GM21717 (cell line): Measurements from ENCODE around the gene MSTO1.
A peak's percentile ranks its signal among the peaks of the same experiment; 100 is the strongest.
"Not testable (repeated sequence)": the region's sequence is repeated elsewhere in the genome, so short reads cannot be mapped to it uniquely, and the experiment has no call there.

ENCODE experiments used
- ATAC-seq: cut with Tn5 transposase; IDR thresholded peaks from one replicate; pipeline ENCODE4 v1.9.1; 2021; ENCODE audit warnings: mild to moderate bottlenecking, moderate library complexity; ENCODE audit not compliant: unreplicated experiment

MSTO1 gene

DNA sequence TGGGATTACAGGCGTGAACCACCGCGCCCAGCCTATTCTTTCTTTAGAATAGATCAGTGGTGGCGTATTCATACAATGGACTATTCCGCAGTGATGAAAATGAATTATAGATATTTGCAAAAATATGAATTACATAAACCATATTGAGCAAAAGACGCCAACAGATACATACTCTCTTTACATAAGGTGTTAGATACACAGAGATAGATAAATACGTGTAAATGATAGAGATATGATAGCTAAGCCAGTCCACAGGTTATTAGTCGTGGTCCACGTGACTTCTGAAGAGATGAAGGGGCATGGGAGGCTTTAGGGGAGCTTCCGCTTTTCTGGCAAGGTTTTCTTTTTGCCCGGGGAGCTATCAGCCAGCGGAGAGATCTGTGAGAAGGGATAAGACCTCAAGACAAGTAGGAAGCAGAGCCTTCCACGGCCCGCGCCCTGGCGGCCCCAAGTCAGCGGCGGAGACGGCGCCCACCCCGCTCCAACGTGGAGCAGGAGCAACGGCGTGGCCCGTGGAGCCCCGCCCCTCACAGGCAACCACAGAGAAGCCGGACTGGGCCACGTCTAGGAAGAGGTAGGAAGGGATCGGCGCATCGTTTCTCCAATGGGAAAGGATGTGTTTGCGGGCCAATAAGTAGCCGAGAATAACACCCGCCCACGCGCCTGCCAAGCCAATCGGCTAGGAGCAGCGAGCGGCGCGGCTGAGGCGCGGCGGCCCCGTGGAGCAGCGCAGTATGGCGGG, at the start of gene MSTO1:
Gene MSTO1 (plus strand): TSS at position 704 of the 742 bp plus-strand sequence. CDS start 31 bp downstream, at position 735.
- ATAC-seq: peak; percentile 84

DNA sequence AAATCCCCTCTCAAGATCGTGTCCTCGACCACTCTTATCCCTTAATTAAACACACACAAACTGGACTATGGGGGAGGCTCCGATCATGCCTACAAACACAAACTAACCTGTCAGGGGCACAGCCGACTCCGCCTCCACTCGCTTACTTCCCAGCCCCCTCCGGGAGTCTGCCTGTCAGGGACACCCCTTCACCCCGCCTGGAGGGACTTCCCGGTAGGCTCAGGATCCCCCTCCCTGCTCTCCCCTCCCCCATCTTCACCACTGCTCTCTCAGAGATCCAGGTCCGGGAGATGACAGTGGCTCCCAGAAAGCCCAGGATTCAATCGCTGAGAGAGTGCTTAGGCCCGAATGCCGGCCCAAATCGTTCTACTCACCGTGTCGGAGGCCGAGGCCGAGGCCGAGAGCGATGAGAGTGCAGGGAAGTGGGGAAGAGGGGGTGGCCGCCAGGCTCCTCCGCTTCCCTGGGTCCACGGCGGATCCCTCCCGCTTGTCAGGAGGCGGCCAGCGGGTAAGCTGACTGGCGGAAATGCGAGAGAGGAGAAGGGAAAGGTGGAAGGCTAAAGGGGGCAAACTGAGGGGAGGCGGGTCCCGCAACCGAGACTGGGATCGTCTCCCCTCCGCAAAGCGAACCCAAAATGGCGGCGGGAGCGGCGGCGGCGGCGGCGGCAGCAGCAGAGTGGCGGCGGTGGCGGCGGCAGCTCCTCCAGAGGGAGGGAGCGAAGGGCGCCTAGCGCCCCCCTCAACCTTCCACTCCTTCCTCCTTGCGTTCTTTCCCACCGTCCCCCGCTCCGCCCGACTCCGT, 48.0 kb upstream of the MSTO1 start:
- ATAC-seq: peak; percentile 20

DNA sequence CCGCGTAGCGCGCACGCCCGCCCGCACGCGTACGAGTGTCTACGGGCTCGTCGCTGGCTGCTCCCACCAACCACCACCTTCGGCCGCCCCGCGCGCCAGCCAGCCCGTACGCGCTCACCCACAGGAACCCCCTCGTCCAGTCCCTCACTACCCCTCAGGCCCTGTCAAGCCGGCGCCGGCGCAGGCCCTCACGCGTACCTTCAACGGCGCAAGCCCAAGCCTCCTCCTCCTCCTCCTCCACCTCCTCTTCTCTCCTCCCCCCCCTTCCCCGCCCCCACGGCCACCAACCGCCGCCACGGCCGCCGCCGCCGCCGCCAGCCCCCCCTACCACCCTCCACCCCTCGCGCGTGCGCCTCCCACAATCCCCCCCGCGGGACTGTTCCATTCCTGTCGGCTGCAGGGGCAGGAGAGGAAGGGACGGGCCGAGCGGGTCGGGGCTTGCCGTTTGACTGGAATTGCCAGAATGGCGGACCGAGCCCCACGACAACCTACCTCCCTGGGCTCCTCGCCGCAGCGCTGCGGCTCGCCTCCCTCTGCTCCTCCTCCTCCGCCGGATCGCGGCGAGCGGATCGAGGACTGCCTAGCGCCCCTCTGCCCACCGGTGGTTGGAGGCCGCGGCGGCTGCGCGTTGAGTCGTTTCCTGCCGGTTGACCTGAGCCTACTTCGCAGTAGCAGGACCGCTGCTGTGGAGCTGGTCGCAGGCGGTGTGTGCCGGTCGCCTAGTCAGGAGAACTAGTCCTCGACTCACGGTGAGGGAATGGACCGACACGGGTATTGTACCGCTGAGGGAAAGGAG, 47.2 kb upstream of the MSTO1 start, which contains the start of gene ASH1L:
Gene ASH1L (minus strand): TSS at position 223 of the 796 bp plus-strand sequence. CDS start 41,284 bp downstream, outside the sequence.
- ATAC-seq: peak; percentile 54

DNA sequence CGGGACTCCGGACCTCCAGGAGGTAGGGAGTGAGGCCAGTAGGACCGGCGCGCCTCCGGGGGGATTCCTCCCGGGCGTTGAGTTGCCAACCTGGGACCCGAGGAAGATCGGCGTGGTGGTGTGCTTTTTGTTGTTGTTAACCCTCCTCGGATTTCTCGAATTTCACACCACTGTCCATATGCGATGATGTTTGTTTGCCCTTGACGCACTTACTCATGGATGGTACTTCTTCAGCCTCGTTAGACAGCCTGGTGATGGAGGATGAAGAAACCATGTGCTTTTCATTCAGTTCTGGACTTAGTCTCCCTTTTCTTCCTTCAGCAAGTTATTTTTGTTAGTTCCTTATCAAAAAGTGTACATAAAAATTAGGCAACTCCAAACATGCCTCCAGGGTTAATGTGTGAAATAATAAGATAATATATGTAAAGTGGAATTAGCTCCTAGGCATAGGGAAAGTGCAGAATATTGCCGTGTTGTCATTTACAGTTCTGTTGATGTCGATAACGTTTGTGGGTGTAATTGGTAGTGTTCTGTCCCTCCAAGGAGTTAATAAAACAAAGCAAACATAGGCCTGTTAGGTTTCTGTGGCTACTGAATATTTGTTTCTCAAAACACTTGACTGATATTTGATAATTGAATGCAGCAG, 46.5 kb upstream of the MSTO1 start:
- ATAC-seq: peak; percentile 8

DNA sequence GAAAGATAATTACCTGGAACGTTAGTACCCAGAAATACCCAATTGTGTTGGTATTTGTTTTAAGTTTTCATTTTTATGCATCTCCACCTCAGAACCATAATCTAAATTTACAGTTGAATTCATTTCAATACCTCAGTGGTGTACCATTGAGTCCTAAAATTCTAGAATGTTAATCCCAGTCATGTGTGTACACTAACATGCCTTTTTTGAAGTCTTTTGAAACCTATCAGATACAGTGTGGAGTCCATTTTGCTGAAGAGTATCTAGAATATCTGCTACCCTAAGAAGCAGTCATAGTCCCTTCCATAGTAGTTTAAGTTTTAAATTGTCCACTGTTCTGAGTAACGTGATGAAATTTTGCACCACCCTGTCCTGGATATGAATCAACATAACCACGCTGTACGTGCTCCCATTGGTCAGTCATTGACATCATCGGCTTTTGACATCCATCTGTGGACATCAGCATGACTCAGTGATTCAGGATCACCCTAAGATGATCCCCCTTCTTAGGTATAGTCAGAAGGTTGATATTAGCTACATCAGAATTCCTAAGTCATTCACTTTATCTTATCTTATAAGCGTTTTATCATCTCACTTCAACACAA, 39.9 kb upstream of the MSTO1 start:
- ATAC-seq: no peak

DNA sequence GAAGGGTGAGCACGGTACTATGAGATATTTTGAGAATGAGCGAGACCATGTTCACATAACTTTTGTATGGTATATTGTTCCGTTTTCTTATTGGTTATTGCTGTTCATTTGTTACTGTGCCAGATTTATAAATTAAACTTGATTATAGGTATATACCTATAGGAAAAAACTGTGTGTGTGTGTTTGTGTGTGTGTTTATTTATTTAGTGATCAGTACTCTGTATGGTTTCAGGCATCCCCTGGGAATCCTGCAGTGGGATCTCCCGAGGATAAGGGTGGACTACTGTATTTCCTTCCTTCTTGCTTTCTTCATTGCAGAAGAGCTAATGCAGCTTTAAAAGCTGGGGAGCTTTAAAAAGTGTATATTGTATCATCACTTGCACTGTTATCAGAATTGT, 39.4 kb upstream of the MSTO1 start:
- no peak for ATAC-seq

DNA sequence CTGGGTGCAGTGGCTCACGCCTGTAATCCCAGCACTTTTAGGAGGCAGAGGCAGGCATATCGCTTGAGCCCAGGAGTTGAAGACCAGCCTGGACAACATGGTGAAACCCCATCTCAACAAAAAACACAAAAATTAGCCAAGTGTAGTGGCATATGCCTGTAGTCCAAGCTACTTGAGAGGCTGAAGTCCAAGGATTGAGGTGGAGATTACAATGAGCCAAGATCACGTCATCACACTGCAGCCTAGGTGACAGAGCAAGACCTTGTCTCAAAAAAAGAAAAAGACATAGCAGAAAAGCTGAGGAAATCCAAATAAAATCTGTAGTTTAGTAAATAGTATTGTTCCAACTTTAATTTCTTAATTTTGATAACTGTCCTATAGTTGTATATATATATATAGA, 35.9 kb upstream of the MSTO1 start:
- no peak for ATAC-seq

DNA sequence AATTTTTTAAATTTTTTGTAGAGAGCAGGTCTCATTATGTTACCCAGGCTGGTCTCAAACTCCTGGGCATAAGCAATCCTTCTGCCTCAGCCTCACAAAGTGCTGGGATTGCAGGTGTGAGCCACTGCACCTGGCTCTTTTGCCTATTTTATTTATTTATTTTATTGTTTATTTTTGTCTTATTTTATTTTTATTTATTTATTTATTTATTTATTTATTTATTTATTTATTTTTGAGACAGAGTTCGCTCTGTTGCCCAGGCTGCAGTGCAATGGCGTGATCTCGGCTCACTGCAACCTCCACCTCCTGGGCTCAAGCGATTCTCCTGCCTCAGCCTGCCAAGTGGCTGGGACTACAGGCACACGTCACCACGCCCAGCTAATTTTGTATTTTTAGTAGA, 34.4 kb upstream of the MSTO1 start:
- not testable (repeated sequence) for ATAC-seq

DNA sequence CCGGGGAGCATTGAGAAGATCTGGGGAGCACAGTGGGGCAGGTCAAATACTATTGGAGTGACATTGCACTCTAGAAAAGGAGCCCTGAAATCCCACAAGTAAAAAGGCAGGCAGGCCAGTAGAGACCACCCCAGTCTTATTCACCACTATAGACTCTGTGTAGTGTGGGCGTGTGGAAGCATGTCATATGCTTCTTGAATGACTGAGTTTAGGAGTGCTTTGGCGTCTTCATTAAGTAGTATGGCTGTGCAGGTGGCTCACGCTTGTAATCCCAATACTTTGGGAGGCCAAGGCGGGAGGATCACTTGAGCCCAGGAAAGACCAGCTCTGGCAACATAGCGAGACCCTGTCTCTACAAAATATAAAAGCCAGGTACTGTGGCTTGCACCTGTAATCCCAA, 26.2 kb upstream of the MSTO1 start:
- ATAC-seq: not testable (repeated sequence)

DNA sequence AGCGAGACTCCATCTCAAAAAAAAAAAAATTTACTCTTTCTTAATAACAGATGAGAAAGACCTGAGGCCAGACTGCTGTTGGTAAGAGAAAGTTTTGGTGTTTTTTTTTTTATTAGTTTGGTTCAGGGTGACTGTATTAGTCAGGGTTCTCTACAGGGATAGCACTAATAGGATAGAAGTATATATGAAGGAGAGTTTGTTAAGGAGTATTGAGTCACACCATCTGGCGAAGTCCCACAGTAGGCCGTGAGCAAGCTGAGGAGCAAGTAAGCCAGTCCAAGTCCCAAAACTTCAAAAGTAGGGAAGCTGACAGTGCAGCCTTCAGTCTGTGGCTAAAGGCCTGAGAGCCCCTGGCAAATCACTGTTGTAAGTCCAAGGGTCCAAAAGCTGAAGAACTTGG, 20.7 kb upstream of the MSTO1 start:
- not testable (repeated sequence) for ATAC-seq

DNA sequence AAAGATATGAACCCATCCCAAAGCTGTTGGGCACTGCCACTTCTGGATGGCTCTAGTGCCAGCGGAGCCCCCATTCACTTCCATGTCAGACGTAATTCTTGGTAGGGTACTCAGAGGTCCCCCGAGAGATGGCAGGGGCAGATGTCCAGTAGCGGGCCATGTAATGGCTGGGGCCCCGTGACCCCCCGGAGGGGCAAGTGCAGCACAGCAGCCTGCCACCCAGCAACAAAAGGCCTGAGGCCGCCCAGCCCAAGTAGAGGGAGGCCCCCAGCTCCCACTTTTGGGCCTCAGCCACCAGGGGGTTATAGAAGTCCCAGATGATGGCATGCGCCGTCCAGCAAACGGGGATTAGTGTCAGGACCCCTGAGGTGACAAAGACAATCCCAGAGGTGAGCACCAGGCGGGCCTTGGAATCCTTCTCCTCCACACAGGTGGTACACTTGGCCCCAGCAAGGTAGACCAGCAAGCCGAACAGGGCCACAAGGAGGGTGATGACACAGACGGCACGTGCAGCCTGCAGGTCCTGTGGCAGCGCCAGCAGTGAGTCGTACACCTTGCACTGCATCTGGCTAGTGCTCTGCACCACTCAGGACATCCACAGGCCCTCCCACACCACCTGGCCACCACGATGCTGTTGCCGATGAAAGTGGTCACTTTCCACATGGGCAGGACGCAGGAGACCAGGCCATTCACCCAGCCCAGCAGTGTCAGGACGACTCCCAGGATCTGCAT, 19.3 kb upstream of the MSTO1 start:
- ATAC-seq: not testable (repeated sequence)

DNA sequence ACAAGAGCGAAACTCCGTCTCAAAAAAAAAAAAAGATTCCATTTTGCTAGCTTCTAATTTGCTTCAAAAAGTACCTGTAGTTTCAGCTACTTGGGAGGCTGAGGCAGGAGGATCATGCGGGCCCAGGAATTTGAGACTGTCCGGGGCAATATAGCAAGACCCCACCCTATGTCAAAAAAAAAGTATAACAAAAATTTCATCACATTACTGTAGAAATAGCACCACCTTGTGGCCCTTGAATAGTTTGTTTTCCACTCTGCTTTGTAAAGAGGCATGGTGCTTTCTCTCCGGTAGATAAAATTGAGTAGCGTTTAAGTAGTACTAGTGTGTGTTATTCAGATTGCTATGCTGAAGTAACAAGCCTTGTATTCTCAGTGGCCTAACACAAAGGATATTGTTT, 18.2 kb upstream of the MSTO1 start:
- no peak for ATAC-seq

DNA sequence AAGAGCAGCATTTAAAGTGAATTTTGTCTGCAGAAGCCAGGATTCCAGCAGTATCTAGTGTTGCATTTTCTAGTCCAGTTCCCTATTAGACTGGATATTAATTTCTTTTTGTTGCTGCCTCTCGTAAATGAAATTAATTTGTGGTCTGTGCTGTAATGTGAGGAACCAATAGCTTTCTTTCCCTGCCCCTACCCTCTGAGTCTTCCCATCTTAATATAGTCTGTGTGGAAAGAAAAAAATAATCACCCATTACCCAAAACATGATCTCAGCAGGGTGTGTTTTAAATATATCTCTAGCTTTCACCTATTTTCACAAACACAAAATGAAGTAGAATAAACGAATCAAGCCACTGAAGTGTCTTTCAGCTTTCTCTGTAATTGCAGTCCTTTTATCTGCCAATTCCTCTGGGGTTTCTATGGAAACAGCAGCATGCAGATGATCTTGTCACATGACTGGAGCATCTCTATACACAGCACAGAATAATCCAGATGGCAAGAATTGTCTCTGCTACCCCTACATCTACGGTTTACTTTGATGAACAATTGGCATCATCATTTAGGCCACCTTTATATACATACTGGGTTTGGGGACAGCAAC, 14.0 kb upstream of the MSTO1 start:
- not testable (repeated sequence) for ATAC-seq

DNA sequence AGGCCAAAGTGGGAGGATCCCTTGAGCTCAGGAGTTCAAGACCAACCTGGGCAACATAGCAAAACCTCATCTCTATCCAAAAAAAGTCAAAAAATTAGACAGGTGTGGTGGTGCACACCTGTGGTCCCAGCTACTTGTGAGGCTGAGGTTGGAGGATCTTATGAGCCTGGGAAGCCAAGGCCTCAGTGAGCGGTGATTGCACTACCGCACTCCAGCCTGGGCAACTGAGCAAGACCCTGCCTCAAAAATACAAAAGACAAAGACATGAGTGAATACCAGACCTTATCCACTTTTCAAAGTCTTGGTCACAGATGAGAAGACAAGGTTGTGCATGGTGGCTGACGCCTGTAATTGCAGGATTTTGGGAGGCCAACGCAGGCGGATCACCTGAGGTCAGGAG, 13.2 kb upstream of the MSTO1 start:
- no peak for ATAC-seq

DNA sequence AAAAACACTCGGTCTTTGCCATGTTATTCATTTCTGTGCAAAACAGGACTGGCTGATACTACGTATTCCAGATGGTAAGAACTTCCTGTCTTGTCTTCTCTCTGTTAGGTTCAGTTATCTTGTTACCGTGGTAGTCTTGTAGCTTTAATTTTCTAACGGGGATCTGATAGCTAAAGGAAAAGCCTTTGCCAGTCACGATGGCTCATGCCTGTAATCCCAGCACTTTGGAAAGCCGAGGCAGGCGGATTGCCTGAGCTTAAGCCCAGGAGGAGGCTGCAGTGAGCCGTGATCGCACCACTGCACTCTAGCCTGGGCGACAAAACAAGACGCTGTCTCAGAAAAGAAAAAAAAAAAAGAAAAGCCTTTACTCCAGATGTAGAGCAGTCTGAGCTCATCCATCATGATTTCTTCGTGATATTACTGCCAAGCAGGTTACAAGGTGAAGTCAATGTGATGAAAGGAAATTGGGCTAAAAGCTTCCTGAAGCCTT, 11.1 kb upstream of the MSTO1 start:
- ATAC-seq: no peak

DNA sequence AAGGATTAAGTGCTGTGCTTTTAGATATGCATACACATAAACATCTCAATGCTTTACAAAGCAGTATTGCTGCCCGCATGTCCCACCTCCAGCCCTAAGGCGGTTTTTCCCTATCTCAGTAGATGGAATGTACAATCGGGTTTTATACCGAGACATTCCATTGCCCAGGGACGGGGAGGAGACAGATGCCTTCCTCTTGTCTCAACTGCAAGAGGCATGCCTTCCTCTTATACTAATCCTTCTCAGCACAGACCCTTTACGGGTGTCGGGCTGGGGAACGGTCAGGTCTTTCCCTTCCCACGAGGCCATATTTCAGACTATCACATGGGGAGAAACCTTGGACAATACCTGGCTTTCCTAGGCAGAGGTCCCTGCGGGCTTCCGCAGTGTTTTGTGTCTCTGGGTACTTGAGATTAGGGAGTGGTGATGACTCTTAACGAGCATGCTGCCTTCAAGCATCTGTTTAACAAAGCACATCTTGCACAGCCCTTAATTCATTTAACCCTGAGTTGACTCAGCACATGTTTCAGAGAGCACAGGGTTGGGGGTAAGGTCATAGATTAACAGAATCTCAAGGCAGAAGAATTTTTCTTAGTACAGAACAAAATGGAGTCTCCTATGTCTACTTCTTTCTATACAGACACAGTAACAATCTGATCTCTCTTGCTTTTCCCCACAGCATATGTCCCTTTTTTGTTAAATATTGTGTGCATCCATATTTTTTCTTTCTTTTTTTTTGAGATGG, 10.0 kb upstream of the MSTO1 start:
- ATAC-seq: not testable (repeated sequence)

DNA sequence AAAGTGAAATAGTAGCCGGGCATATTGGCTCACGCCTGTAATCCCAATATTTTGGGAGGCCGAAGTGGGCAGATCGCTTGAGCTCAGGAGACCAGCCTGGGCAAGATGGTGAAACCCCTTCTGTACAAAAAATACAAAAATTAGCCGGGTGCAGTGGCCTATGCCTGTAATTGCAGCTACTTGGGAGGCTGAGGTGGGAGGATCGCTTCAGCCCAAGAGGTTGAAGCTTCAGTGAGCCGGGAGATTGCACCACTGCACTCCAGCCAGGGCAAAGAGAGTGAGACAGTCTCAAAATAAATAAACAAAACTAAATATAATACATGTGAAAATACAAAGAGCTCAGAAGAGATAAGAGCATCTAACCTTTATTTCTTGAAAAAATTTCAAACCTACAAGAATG, 2.3 kb upstream of the MSTO1 start:
- ATAC-seq: no peak

DNA sequence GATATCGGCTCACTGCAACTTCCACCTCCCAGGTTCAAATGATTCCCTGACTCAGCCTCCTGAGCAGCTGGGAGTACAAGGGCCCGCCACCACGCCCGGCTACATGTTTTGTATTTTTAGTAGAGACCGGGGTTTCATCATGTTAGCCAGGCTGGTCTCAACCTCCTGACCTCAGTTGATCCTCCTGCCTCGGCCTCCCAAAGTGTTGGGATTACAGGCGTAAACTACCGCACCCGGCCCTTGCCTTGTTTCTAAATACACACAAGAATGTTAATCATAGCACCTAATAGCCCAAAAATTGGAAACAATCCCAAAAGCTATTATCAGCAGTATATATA, 1.2 kb upstream of the MSTO1 start:
- no peak for ATAC-seq

DNA sequence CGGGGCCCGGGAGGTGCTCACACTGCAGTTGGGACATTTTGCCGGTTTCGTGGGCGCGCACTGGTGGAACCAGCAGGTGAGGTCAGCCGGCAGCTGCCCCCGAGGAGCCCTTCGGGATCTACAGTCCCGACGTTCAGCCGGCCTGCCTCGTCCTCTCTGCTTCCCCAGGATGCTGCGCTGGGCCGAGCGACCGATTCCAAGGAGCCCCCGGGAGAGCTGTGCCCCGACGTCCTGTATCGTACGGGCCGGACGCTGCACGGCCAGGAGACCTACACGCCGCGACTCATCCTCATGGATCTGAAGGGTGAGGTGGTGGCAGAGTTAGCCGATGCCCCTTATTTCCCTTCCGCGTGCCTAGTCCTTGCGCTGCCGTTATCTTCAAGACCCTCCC, 234 bp downstream of the MSTO1 start:
- ATAC-seq: peak; percentile 29
